ENCODE data around the gene ANKRD17. TPM values are rescaled to one million over a fixed set of nuclear protein-coding genes. Genes with fewer than 3 reads are reported as not detected.
A peak's percentile ranks its signal among the peaks of the same experiment; 100 is the strongest.

The ANKRD17 gene
- total and polyA plus RNA-seq, 9 of the 15 experiments (the other 6 are each of a cell fraction or from before 2014, with no cell fraction given), result 25.5 to 86.9 (median 52.2) TPM

DNA sequence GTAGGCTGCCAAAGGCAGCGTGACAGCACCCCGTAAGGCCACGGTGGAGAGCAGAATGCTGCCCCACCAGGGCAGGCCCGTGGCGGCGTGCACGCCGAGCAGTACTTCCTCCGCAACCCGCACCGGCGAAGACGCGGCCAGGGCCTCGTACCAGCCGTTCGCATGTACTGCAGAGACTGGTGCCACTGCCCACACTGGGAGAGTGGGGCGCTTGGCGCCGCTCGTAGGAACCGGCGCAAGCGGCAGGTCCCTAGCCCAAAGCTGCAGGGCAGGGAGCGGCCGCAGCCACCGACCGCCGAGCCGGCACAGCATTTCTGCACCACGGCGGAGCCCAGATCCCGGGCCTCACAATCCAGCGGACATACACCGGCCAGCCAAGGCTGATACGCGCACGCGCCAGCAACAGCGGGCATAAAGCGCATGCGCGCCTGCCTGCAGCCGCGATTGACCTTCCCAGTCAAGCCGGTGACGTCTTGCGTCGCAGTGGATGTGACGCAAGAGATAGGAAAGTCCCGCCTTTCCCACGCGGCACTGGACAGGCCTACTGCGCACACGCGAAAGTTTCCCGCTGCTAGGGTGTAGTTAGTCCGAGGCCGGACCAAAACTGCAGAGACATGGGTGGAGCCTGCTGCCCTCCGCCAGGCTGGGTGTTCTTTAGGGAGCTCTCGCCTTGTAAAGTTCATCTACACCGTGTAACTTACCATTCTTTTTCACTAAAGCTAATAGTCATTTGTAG lies 189.1 kb downstream of the ANKRD17 start, which contains the start of gene COX18 (continued):
- TF ChIP-seq ZNF444 (CRISPR knock-in tag; IDR thresholded peaks at IDR 0.05) (no peak), EWSR1 (IDR thresholded peaks at IDR 0.05; ENCODE audit: borderline replicate concordance, low read depth, partially characterized antibody) (no peak), FOXK1 (CRISPR knock-in tag; IDR thresholded peaks at IDR 0.05; ENCODE audit: borderline replicate concordance) (0 out of 2 replicates have a peak, but pooled peaks have one; percentile 59), PHF21A (IDR thresholded peaks at IDR 0.05; ENCODE audit: borderline replicate concordance, low read depth) (peak; percentile 53; the same call in 1 of the 2 replicates), TBP (optimal IDR thresholded peaks at IDR 0.05; ENCODE audit: low read depth, low read length) (peak; percentile 92), MEF2A (IDR thresholded peaks at IDR 0.05; ENCODE audit: control insufficient read depth, low read depth, low read length) (no peak), CAMTA2 (CRISPR knock-in tag; conservative IDR thresholded peaks at IDR 0.05) (no peak), PURB (CRISPR knock-in tag; IDR thresholded peaks at IDR 0.05; ENCODE audit: low read depth) (no peak), NEUROD1 (IDR thresholded peaks at IDR 0.05; ENCODE audit: borderline replicate concordance, low read depth, low read length, partially characterized antibody) (no peak), RAD21 (CRISPR knock-in tag; conservative IDR thresholded peaks at IDR 0.05 in 1 of 2, IDR thresholded peaks at IDR 0.05 in 1 of 2) (no peak), GABPB2 (CRISPR knock-in tag; conservative IDR thresholded peaks at IDR 0.05) (no peak), CHD2 (IDR thresholded peaks at IDR 0.05; ENCODE audit: low read depth, low read length) (peak; percentile 29; the same call in 1 of the 2 replicates)
- TF ChIP-seq, protein P1, sequence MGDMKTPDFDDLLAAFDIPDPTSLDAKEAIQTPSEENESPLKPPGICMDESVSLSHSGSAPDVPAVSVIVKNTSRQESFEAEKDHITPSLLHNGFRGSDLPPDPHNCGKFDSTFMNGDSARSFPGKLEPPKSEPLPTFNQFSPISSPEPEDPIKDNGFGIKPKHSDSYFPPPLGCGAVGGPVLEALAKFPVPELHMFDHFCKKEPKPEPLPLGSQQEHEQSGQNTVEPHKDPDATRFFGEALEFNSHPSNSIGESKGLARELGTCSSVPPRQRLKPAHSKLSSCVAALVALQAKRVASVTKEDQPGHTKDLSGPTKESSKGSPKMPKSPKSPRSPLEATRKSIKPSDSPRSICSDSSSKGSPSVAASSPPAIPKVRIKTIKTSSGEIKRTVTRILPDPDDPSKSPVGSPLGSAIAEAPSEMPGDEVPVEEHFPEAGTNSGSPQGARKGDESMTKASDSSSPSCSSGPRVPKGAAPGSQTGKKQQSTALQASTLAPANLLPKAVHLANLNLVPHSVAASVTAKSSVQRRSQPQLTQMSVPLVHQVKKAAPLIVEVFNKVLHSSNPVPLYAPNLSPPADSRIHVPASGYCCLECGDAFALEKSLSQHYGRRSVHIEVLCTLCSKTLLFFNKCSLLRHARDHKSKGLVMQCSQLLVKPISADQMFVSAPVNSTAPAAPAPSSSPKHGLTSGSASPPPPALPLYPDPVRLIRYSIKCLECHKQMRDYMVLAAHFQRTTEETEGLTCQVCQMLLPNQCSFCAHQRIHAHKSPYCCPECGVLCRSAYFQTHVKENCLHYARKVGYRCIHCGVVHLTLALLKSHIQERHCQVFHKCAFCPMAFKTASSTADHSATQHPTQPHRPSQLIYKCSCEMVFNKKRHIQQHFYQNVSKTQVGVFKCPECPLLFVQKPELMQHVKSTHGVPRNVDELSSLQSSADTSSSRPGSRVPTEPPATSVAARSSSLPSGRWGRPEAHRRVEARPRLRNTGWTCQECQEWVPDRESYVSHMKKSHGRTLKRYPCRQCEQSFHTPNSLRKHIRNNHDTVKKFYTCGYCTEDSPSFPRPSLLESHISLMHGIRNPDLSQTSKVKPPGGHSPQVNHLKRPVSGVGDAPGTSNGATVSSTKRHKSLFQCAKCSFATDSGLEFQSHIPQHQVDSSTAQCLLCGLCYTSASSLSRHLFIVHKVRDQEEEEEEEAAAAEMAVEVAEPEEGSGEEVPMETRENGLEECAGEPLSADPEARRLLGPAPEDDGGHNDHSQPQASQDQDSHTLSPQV (IDR thresholded peaks at IDR 0.05), result no peak; the same call in 1 of the 2 replicates
- TF ChIP-seq, protein P2, sequence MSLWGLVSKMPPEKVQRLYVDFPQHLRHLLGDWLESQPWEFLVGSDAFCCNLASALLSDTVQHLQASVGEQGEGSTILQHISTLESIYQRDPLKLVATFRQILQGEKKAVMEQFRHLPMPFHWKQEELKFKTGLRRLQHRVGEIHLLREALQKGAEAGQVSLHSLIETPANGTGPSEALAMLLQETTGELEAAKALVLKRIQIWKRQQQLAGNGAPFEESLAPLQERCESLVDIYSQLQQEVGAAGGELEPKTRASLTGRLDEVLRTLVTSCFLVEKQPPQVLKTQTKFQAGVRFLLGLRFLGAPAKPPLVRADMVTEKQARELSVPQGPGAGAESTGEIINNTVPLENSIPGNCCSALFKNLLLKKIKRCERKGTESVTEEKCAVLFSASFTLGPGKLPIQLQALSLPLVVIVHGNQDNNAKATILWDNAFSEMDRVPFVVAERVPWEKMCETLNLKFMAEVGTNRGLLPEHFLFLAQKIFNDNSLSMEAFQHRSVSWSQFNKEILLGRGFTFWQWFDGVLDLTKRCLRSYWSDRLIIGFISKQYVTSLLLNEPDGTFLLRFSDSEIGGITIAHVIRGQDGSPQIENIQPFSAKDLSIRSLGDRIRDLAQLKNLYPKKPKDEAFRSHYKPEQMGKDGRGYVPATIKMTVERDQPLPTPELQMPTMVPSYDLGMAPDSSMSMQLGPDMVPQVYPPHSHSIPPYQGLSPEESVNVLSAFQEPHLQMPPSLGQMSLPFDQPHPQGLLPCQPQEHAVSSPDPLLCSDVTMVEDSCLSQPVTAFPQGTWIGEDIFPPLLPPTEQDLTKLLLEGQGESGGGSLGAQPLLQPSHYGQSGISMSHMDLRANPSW (CRISPR knock-in tag; IDR thresholded peaks at IDR 0.05), result no peak
